Measurements from ENCODE around the gene KMT2E. TPM values are rescaled to one million over a fixed set of nuclear protein-coding genes. Genes with fewer than 3 reads are reported as not detected.

Gene KMT2E
- total RNA-seq, 1 experiment from 2014 or later, result 38.2 TPM

DNA sequence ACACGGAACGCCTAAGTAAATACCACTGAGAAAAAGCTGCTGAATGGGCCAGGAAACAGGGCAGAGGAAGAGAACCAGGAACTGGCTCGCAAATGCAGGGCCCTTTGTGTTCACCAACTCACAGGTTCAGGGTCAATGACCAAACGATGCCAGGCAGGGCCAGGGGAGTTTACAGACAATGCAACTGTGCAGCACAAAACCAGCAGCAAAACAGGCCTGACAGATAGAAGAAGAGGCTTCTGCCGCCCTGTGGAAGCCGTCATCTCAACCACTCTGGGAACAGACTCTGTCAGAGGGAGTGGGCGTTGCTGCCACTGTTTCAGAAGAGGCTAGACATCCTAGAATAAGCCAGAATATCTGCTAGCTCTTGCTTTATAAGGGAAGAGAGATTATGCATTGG lies 117.9 kb downstream of the KMT2E start:
- Histone ChIP-seq H4K91ac (ENCODE audit: insufficient read length, low read depth, low read length) (no peak overlapping the region), H2BK5ac (ENCODE audit: insufficient read length, low read length) (no peak overlapping the region), H3K79me2 (ENCODE audit: insufficient read depth, low read length) (no peaks in the 10 kb centered on the region), H2BK12ac (ENCODE audit: insufficient read length, low read depth, low read length) (no peak overlapping the region), H3K4ac (ENCODE audit: low read depth, low read length) (no peak overlapping the region), H3K56ac (ENCODE audit: insufficient read length, low read depth, low read length) (no peak overlapping the region), H4K5ac (ENCODE audit: insufficient read length, low read depth, low read length) (no peak overlapping the region), H2AFZ (ENCODE audit: low read length) (no peak overlapping the region), H4K20me1 (ENCODE audit: control insufficient read depth, insufficient read depth, insufficient read length) (no peaks in the 10 kb centered on the region), H2BK20ac (ENCODE audit: low read depth, low read length, poor library complexity, severe bottlenecking) (no peak overlapping the region), H3K18ac (ENCODE audit: insufficient read length, low read depth, low read length) (no peak overlapping the region), H3K79me1 (ENCODE audit: insufficient read depth, low read depth, low read length, poor library complexity, severe bottlenecking) (no peaks in the 10 kb centered on the region), H3K14ac (ENCODE audit: insufficient read depth, low read length) (no peak overlapping the region), H3K9ac (ENCODE audit: extremely low read depth, insufficient read length, low read length) (no peak overlapping the region), H2BK120ac (ENCODE audit: low read depth, low read length, poor library complexity, severe bottlenecking) (no peak overlapping the region), H2AK5ac (ENCODE audit: insufficient read length, low read length) (no peak overlapping the region), H3K27ac (ENCODE audit: insufficient read length, low read depth, low read length) (no peak overlapping the region), H3K27me3 (ENCODE audit: insufficient read depth, low read length) (no peaks in the 10 kb centered on the region), H4K8ac (replicated peaks; ENCODE audit: insufficient read length, low read depth, low read length) (no peak overlapping the region), H3T11ph (ENCODE audit: low read length) (no peak overlapping the region), H3K23ac (ENCODE audit: insufficient read length, low read depth, low read length) (no peak overlapping the region), H3K4me2 (ENCODE audit: insufficient read depth, insufficient read length, low read length) (no peak overlapping the region), H3K23me2 (ENCODE audit: insufficient read length, low read depth, low read length, poor library complexity, severe bottlenecking) (no peaks in the 10 kb centered on the region), H3K9me3 (ENCODE audit: control insufficient read depth, low read depth, low read length) (no peaks in the 10 kb centered on the region), H2BK15ac (ENCODE audit: low read depth, low read length) (no peak overlapping the region), H3K4me1 (ENCODE audit: insufficient read depth, low read length) (no peaks in the 10 kb centered on the region)
- Mint-ChIP-seq H3K36me3 (ENCODE audit: insufficient read depth in 1 of 3, low read depth in 3 of 3) (peaks cover 5 to 23% (median 6%) of the 10 kb centered on the region in 3 experiments; a peak in 4 of 7 replicates), H3K9me3 (no peaks in the 10 kb centered on the region), H3K4me3 (no peak overlapping the region), H3K27ac (peak overlapping the region in 1 of 3 experiments; percentile 81; a peak in 1 of 7 replicates), H3K4me1 (peaks cover 12 to 13% of the 10 kb centered on the region in 2 experiments; a peak in 3 of 4 replicates), H3K27me3 (ENCODE audit: low read depth) (no peaks in the 10 kb centered on the region)
- no peak for TF ChIP-seq CTCF (conservative IDR thresholded peaks at IDR 0.05)
- DNase-seq, result no peak
- no CpG with 5 or more reads among the region's 7 CpGs for WGBS (ENCODE audit: extremely low coverage, insufficient read length, low lambda C conversion rate)
